Stimulated activated naive B cell treated with anti-CD40 and anti-IgM and Interleukin-4, amounts not matched to agents 10 μg/mL and 1 μg/mL and 100 μg/mL, for 72 hours (primary cell): ENCODE measurements around the gene RYR2.

Experiments used
- ATAC-seq, 2 donors: fragments of 150-1000 bp; cut with Tn5 transposase; replicated peaks; 2 replicates each; pipeline ENCODE4 v1.10.0; 2021; ENCODE audit warnings: moderate library complexity in 1 of 2
- DNase-seq: peaks from one replicate; pipeline ENCODE4 v3.0.0; 2021
- H3K27ac Mint-ChIP-seq: one replicate; pipeline ENCODE4 v1.8.0; 2022; ENCODE audit warnings: mild to moderate bottlenecking, mixed read lengths
- H3K27me3 Mint-ChIP-seq, 2 donors: one replicate each; pipeline ENCODE4 v1.8.0; 2022; ENCODE audit warnings: mixed read lengths in 2 of 2
- H3K36me3 Mint-ChIP-seq, 2 donors: one replicate each; pipeline ENCODE4 v1.8.0; 2022; ENCODE audit warnings: mixed read lengths in 2 of 2, mild to moderate bottlenecking in 1 of 2
- H3K4me1 Mint-ChIP-seq, 2 donors: one replicate each; pipeline ENCODE4 v1.8.0; 2022; ENCODE audit warnings: mixed read lengths in 2 of 2, mild to moderate bottlenecking in 1 of 2
- H3K4me3 Mint-ChIP-seq, 2 donors: one replicate each; pipeline ENCODE4 v1.8.0; 2022; ENCODE audit warnings: mild to moderate bottlenecking in 2 of 2, mixed read lengths in 2 of 2, moderate library complexity in 1 of 2
- H3K9me3 Mint-ChIP-seq, 2 donors: one replicate each; pipeline ENCODE4 v1.8.0; 2022; ENCODE audit warnings: mixed read lengths in 2 of 2, mild to moderate bottlenecking in 1 of 2

Gene RYR2

DNA sequence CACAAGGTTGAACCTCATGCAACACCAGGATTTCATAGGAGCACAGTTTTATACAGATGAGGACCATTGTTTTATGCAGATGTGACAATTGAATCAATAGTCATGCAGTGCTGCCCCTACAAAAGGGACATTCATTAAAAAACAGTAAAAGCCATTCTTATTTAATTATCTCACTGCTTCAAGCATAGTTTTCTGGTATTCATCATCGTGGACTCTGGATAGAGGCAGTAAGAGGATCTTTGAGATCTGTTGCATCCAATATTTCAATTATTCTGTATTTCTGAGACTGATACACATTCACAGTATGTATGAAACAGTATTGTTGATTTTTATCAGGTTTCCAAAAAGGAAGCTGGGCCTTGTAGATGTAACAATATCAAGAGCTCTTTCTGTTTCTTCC, 237.6 kb downstream of the RYR2 start:
- H3K4me1 Mint-ChIP-seq = no peaks in the 10 kb centered on the region
- H3K27me3 Mint-ChIP-seq = no peaks in the 10 kb centered on the region

GRCh38 chr1:237281481-237281880, 239.5 kb downstream of the RYR2 start:
- H3K27me3 Mint-ChIP-seq = no peaks in the 10 kb centered on the region
- no peaks in the 10 kb centered on the region for H3K9me3 Mint-ChIP-seq
- DNase-seq (no peak), ATAC-seq (no peak)
- no peaks in the 10 kb centered on the region for H3K36me3 Mint-ChIP-seq
- no peaks in the 10 kb centered on the region for H3K4me1 Mint-ChIP-seq
- no peak overlapping the region for H3K4me3 Mint-ChIP-seq
- H3K27ac Mint-ChIP-seq = no peak overlapping the region

More for the DNA sequence above, 237.6 kb downstream of the RYR2 start:
- ATAC-seq (no peak), DNase-seq (no peak)
- Mint-ChIP-seq H3K36me3 (no peaks in the 10 kb centered on the region), H3K9me3 (no peaks in the 10 kb centered on the region), H3K4me3 (no peak overlapping the region), H3K27ac (no peak overlapping the region)

GRCh38 chr1:237282208-237282783, 240.3 kb downstream of the RYR2 start:
- Mint-ChIP-seq H3K9me3 (no peaks in the 10 kb centered on the region), H3K36me3 (no peaks in the 10 kb centered on the region), H3K27me3 (no peaks in the 10 kb centered on the region), H3K4me3 (no peak overlapping the region), H3K27ac (no peak overlapping the region), H3K4me1 (no peaks in the 10 kb centered on the region)
- DNase-seq = no peak
- no peak for ATAC-seq

GRCh38 chr1:237287876-237288521, 246.0 kb downstream of the RYR2 start:
- DNase-seq = no peak
- Mint-ChIP-seq H3K36me3 (no peaks in the 10 kb centered on the region), H3K4me1 (no peaks in the 10 kb centered on the region), H3K27me3 (peaks cover 0 to 6% of the 10 kb centered on the region in 2 donors), H3K9me3 (peaks cover 0 to 2% of the 10 kb centered on the region in 2 donors), H3K4me3 (no peak overlapping the region), H3K27ac (no peak overlapping the region)
- ATAC-seq = no peak

GRCh38 chr1:237293804-237294203, 251.8 kb downstream of the RYR2 start:
- Mint-ChIP-seq H3K4me3 (no peak overlapping the region), H3K4me1 (no peaks in the 10 kb centered on the region), H3K27ac (no peak overlapping the region), H3K36me3 (no peaks in the 10 kb centered on the region), H3K27me3 (peaks cover 0 to 6% of the 10 kb centered on the region in 2 donors), H3K9me3 (peaks cover 0 to 2% of the 10 kb centered on the region in 2 donors)
- ATAC-seq (no peak), DNase-seq (no peak)

DNA sequence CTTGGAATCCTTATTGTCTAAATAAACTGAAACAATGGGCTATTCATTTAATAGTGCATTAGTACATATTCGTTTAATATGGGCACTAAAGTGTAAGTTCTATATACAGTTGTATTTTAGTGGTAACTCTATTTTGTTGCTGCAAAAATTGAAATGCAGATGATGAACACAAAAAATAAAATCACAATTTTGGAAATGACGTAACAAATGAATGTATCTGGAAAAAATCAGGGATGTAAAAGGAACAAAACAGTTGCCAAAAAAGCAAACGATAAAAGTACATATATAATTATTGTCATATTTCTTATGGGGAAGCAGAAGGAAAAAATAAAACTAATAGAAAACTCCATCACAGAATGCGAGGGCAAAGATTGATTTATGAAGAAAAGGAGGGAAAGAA, 254.9 kb downstream of the RYR2 start:
- H3K4me1 Mint-ChIP-seq = no peaks in the 10 kb centered on the region
- no peak overlapping the region for H3K27ac Mint-ChIP-seq
- H3K36me3 Mint-ChIP-seq = no peaks in the 10 kb centered on the region
- no peaks in the 10 kb centered on the region for H3K27me3 Mint-ChIP-seq
- ATAC-seq (no peak), DNase-seq (no peak)
- H3K4me3 Mint-ChIP-seq = no peak overlapping the region
- H3K9me3 Mint-ChIP-seq = peaks cover 0 to 2% of the 10 kb centered on the region in 2 donors

DNA sequence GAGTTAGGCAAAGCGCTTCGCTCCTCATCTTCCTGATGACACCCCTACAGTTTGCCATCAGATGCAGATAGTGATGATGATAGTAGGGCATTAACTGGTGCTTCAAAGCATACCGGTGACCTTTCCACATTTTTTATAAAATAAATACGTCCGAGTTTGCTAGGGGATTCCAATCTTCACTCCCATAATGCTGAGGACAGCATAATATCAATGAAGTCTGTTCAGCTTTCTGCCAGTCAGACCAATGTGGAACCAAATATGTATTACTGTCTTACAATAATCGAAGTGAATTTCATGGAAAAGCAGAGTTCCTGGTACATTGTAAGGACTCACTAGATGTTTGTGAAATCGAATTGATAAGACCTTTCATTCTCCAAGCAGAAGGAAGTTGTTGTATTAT, 258.7 kb downstream of the RYR2 start:
- Mint-ChIP-seq H3K27ac (no peak overlapping the region), H3K36me3 (no peaks in the 10 kb centered on the region), H3K4me1 (no peaks in the 10 kb centered on the region), H3K9me3 (no peaks in the 10 kb centered on the region), H3K4me3 (no peak overlapping the region), H3K27me3 (no peaks in the 10 kb centered on the region)
- no peak for DNase-seq
- no peak for ATAC-seq

GRCh38 chr1:237303929-237304328, 261.9 kb downstream of the RYR2 start:
- H3K4me3 Mint-ChIP-seq = no peak overlapping the region
- no peak for ATAC-seq
- no peak for DNase-seq
- H3K27me3 Mint-ChIP-seq = no peaks in the 10 kb centered on the region
- no peaks in the 10 kb centered on the region for H3K4me1 Mint-ChIP-seq
- H3K36me3 Mint-ChIP-seq = no peaks in the 10 kb centered on the region
- H3K9me3 Mint-ChIP-seq = no peaks in the 10 kb centered on the region
- H3K27ac Mint-ChIP-seq = no peak overlapping the region

DNA sequence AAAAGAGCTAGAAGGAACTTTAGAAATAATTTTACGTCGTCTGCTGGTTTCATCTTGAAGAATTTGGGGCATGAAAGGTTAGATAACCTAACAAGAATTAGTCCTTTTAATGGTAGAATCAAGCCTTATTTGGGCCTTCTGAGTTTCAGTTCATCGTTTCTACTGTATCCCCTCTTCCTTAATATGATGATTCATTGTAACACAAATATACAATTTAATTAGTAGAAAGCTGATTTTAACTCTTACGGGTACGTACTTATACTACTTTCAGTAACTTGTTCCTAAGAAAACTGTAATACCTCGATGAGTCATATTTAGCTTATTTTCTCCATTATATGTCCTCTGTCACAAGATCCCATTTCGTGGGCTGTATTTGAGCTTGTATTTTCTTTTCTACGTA, 264.7 kb downstream of the RYR2 start:
- Mint-ChIP-seq H3K36me3 (no peaks in the 10 kb centered on the region), H3K4me1 (no peaks in the 10 kb centered on the region), H3K27ac (no peak overlapping the region), H3K9me3 (no peaks in the 10 kb centered on the region), H3K27me3 (no peaks in the 10 kb centered on the region), H3K4me3 (no peak overlapping the region)
- no peak for ATAC-seq
- DNase-seq = no peak

DNA sequence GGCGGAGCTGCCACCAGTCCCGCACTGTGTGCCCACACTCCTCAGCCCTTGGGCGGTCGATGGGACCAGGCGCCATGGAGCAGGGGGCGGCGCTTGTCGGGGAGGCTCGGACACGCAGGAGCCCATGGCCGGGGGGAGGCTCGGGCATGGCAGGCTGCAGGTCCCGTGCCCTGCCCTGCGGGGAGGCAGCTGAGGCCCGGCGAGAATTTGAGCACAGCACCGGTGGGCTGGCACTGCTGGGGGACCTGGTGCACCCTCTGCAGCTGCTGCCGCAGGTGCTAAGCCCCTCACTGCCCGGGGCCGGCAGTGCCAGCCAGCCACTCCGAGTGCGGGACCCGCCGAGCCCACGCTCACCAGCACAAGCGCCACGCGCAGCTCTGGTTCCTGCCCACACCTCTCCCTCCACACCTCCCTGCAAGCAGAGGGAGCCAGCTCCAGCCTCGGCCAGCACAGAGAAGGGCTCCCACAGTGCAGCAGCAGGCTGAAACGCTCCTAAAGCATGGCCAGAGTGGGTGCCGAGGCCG, 267.7 kb downstream of the RYR2 start:
- Mint-ChIP-seq H3K27ac (no peak overlapping the region), H3K36me3 (no peaks in the 10 kb centered on the region), H3K4me1 (no peaks in the 10 kb centered on the region), H3K4me3 (no peak overlapping the region), H3K9me3 (peaks cover 0 to 2% of the 10 kb centered on the region in 2 donors), H3K27me3 (no peaks in the 10 kb centered on the region)
- ATAC-seq = no peak
- DNase-seq = no peak

DNA sequence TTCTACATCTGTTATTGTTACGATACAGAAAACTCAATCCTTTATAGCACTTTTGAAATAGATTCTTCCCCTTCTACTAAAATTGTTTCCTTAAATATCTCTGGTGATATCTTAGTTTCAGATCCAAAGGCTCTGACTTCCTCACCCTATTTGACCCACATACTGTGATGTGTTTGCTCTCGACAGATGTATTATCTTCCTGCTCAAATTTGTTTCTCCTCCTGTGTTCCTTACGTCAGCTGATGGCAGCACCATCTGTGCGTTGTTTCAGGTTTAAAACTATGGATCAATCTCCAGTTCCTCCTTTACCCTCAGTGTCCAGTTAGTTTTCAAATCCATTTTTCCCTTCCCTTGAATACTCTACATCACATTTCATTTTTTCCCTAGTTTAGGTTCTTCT, 274.4 kb downstream of the RYR2 start:
- H3K9me3 Mint-ChIP-seq = peaks cover 0 to 2% of the 10 kb centered on the region in 2 donors
- H3K36me3 Mint-ChIP-seq = no peaks in the 10 kb centered on the region
- no peaks in the 10 kb centered on the region for H3K27me3 Mint-ChIP-seq
- ATAC-seq (no peak), DNase-seq (no peak)
- H3K4me3 Mint-ChIP-seq = no peak overlapping the region
- no peaks in the 10 kb centered on the region for H3K4me1 Mint-ChIP-seq
- H3K27ac Mint-ChIP-seq = no peak overlapping the region

GRCh38 chr1:237318748-237319147, 276.8 kb downstream of the RYR2 start:
- no peaks in the 10 kb centered on the region for H3K9me3 Mint-ChIP-seq
- H3K27ac Mint-ChIP-seq = no peak overlapping the region
- no peaks in the 10 kb centered on the region for H3K4me1 Mint-ChIP-seq
- H3K27me3 Mint-ChIP-seq = no peaks in the 10 kb centered on the region
- ATAC-seq (no peak), DNase-seq (no peak)
- no peaks in the 10 kb centered on the region for H3K36me3 Mint-ChIP-seq
- no peak overlapping the region for H3K4me3 Mint-ChIP-seq

DNA sequence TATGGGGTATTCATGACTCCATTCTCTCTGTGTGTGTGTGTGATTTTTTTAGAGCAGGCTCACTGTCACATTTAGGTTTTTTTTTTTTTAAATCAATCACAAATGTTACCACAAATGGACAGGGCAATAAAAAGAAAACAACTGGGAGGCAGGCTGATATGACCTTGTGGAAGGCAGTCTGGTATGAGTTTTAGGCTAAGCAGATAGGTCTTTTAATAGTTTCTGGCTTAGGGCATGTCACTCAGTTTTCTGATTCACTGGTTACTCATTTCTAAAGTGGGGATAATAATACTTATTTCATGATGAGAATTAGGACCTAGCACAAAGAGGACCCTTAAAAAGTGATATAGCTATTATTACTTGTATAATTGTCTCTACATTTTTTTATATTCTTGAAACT, 278.9 kb downstream of the RYR2 start:
- DNase-seq = no peak
- Mint-ChIP-seq H3K36me3 (no peaks in the 10 kb centered on the region), H3K27me3 (no peaks in the 10 kb centered on the region), H3K9me3 (peaks cover 0 to 2% of the 10 kb centered on the region in 2 donors), H3K27ac (no peak overlapping the region), H3K4me3 (no peak overlapping the region), H3K4me1 (no peaks in the 10 kb centered on the region)
- no peak for ATAC-seq

GRCh38 chr1:237324226-237324625, 282.2 kb downstream of the RYR2 start:
- Mint-ChIP-seq H3K9me3 (peaks cover 0 to 2% of the 10 kb centered on the region in 2 donors), H3K4me3 (no peak overlapping the region), H3K27ac (no peak overlapping the region), H3K4me1 (no peaks in the 10 kb centered on the region), H3K36me3 (no peaks in the 10 kb centered on the region), H3K27me3 (no peaks in the 10 kb centered on the region)
- DNase-seq (no peak), ATAC-seq (no peak)

DNA sequence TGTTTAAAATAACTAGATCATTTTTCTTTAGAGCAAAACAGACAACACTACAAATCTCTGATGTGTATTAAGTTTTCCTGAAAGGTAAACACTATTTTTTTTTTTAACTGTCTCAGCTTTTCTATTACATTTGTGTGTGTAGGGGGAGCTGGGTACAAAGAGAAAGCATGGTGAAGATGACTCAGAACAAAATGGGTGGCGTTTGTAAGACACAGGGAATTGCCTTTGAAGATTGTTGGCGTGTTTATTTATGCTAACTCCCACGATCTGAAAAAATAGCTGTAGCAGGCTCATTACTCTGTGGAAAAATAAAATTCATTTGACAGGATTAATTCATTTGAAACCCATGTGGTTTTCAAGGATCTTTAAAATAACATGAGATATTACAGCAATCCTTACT, 285.1 kb downstream of the RYR2 start:
- H3K9me3 Mint-ChIP-seq = peaks cover 0 to 2% of the 10 kb centered on the region in 2 donors
- H3K4me3 Mint-ChIP-seq = no peak overlapping the region
- no peaks in the 10 kb centered on the region for H3K4me1 Mint-ChIP-seq
- no peaks in the 10 kb centered on the region for H3K27me3 Mint-ChIP-seq
- DNase-seq (no peak), ATAC-seq (no peak)
- H3K27ac Mint-ChIP-seq = no peak overlapping the region
- H3K36me3 Mint-ChIP-seq = no peaks in the 10 kb centered on the region
